Panc1 (cell line): ENCODE results near the gene CYP11A1.

ENCODE experiments used
- CTCF ChIP-seq: fragments of 450-650 bp; IDR thresholded peaks from 2 replicates; pipeline ENCODE4 v1.5.1; 2017; ENCODE audit warnings: mild to moderate bottlenecking
- REST ChIP-seq, 2 experiments: IDR thresholded peaks; 2 replicates each; pipeline ENCODE4 v1.6.1; 2011 to 2012; ENCODE audit warnings: low read depth in 2 of 2, control low read depth in 1 of 2, low read length in 1 of 2, mild to moderate bottlenecking in 1 of 2, moderate library complexity in 1 of 2; ENCODE audit not compliant: insufficient read depth in 1 of 2

- no peak for TF ChIP-seq CTCF
- no peak for TF ChIP-seq REST (IDR thresholded peaks at IDR 0.05; ENCODE audit: insufficient read depth in 1 of 2, low read depth in 2 of 2, low read length in 1 of 2)
Observed at GRCh38 chr15:74388363-74388951, 21.0 kb upstream of the CYP11A1 start.
